ENCODE data around the gene UACA. TPM values are rescaled to one million over a fixed set of nuclear protein-coding genes. Genes with fewer than 3 reads are reported as not detected.
"Not testable (repeated sequence)": the region's sequence is repeated elsewhere in the genome, so short reads cannot be mapped to it uniquely, and the experiment has no call there.

UACA gene
- total RNA-seq, 1 experiment from 2014 or later: 38.0 TPM

- H2AFZ ChIP-seq (ENCODE audit: low read length): no peak overlapping the region
- H3K27me3 ChIP-seq (ENCODE audit: insufficient read depth, low read length): no peaks in the 10 kb centered on the region
- H3K79me1 ChIP-seq (ENCODE audit: insufficient read depth, low read depth, low read length, poor library complexity, severe bottlenecking): no peaks in the 10 kb centered on the region
- no peak overlapping the region for H2BK12ac ChIP-seq (ENCODE audit: insufficient read length, low read depth, low read length)
- H3K79me2 ChIP-seq (ENCODE audit: insufficient read depth, low read length): no peaks in the 10 kb centered on the region
- H3K36me3 Mint-ChIP-seq (ENCODE audit: insufficient read depth in 1 of 3, low read depth in 3 of 3): no peaks in the 10 kb centered on the region
- no peak overlapping the region for H4K8ac ChIP-seq (replicated peaks; ENCODE audit: insufficient read length, low read depth, low read length)
- no peak overlapping the region for H3K9ac ChIP-seq (ENCODE audit: extremely low read depth, insufficient read length, low read length)
- no peaks in the 10 kb centered on the region for H4K20me1 ChIP-seq (ENCODE audit: control insufficient read depth, insufficient read depth, insufficient read length)
- H2BK5ac ChIP-seq (ENCODE audit: insufficient read length, low read length): no peak overlapping the region
- H2BK120ac ChIP-seq (ENCODE audit: low read depth, low read length, poor library complexity, severe bottlenecking): no peak overlapping the region
- no peak overlapping the region for H4K91ac ChIP-seq (ENCODE audit: insufficient read length, low read depth, low read length)
- no peaks in the 10 kb centered on the region for H3K23me2 ChIP-seq (ENCODE audit: insufficient read length, low read depth, low read length, poor library complexity, severe bottlenecking)
- no peaks in the 10 kb centered on the region; the same call in 1 of the 2 replicates for H3K4me1 ChIP-seq (ENCODE audit: insufficient read depth, low read length)
- H4K5ac ChIP-seq (ENCODE audit: insufficient read length, low read depth, low read length): no peak overlapping the region
- H3K56ac ChIP-seq (ENCODE audit: insufficient read length, low read depth, low read length): no peak overlapping the region
- H3K9me3 Mint-ChIP-seq: no peaks in the 10 kb centered on the region
- H3K14ac ChIP-seq (ENCODE audit: insufficient read depth, low read length): no peak overlapping the region
- no peak overlapping the region for H2BK20ac ChIP-seq (ENCODE audit: low read depth, low read length, poor library complexity, severe bottlenecking)
- no peak for DNase-seq
- H3K4me2 ChIP-seq (ENCODE audit: insufficient read depth, insufficient read length, low read length): no peak overlapping the region
- no peak overlapping the region for H3K18ac ChIP-seq (ENCODE audit: insufficient read length, low read depth, low read length)
- no peak overlapping the region for H3K4ac ChIP-seq (ENCODE audit: low read depth, low read length)
- peaks cover 0 to 7% of the 10 kb centered on the region in 2 experiments; a peak in 2 of 4 replicates for H3K4me1 Mint-ChIP-seq
- H3K23ac ChIP-seq (ENCODE audit: insufficient read length, low read depth, low read length): no peak overlapping the region
- no CpG with 5 or more reads among the region's 1 CpG for WGBS (ENCODE audit: extremely low coverage, insufficient read length, low lambda C conversion rate)
- no peak for TF ChIP-seq CTCF (conservative IDR thresholded peaks at IDR 0.05)
- H3K27me3 Mint-ChIP-seq (ENCODE audit: low read depth): no peaks in the 10 kb centered on the region
- H2AK5ac ChIP-seq (ENCODE audit: insufficient read length, low read length): no peak overlapping the region
- H3K4me3 Mint-ChIP-seq: no peak overlapping the region
- H3T11ph ChIP-seq (ENCODE audit: low read length): no peak overlapping the region
- H2BK15ac ChIP-seq (ENCODE audit: low read depth, low read length): no peak overlapping the region
- H3K27ac ChIP-seq (ENCODE audit: insufficient read length, low read depth, low read length): no peak overlapping the region
- no peaks in the 10 kb centered on the region for H3K9me3 ChIP-seq (ENCODE audit: control insufficient read depth, low read depth, low read length)
- peak overlapping the region in 2 of 3 experiments; percentile 11 to 62; a peak in 1 of 7 replicates for H3K27ac Mint-ChIP-seq
Observed at GRCh38 chr15:70741107-70741531, 22.2 kb downstream of the UACA start.

GRCh38 chr15:70735040-70735439 is 28.3 kb downstream of the UACA start:
- DNase-seq; H4K91ac ChIP-seq (ENCODE audit: insufficient read length, low read depth, low read length); H2BK5ac ChIP-seq (ENCODE audit: insufficient read length, low read length); H3K36me3 Mint-ChIP-seq (ENCODE audit: insufficient read depth in 1 of 3, low read depth in 3 of 3); H3T11ph ChIP-seq (ENCODE audit: low read length); H2AK5ac ChIP-seq (ENCODE audit: insufficient read length, low read length); H3K4ac ChIP-seq (ENCODE audit: low read depth, low read length); H2BK15ac ChIP-seq (ENCODE audit: low read depth, low read length); H3K56ac ChIP-seq (ENCODE audit: insufficient read length, low read depth, low read length); H2BK120ac ChIP-seq (ENCODE audit: low read depth, low read length, poor library complexity, severe bottlenecking); H4K20me1 ChIP-seq (ENCODE audit: control insufficient read depth, insufficient read depth, insufficient read length); H3K79me2 ChIP-seq (ENCODE audit: insufficient read depth, low read length); H3K27ac Mint-ChIP-seq; H3K4me1 ChIP-seq (ENCODE audit: insufficient read depth, low read length); H4K8ac ChIP-seq (replicated peaks; ENCODE audit: insufficient read length, low read depth, low read length); H3K9me3 Mint-ChIP-seq; H3K14ac ChIP-seq (ENCODE audit: insufficient read depth, low read length); H3K79me1 ChIP-seq (ENCODE audit: insufficient read depth, low read depth, low read length, poor library complexity, severe bottlenecking); H3K9ac ChIP-seq (ENCODE audit: extremely low read depth, insufficient read length, low read length); H4K5ac ChIP-seq (ENCODE audit: insufficient read length, low read depth, low read length); H2BK12ac ChIP-seq (ENCODE audit: insufficient read length, low read depth, low read length); H3K18ac ChIP-seq (ENCODE audit: insufficient read length, low read depth, low read length); H3K9me3 ChIP-seq (ENCODE audit: control insufficient read depth, low read depth, low read length); H3K4me3 Mint-ChIP-seq; H2BK20ac ChIP-seq (ENCODE audit: low read depth, low read length, poor library complexity, severe bottlenecking); H3K4me1 Mint-ChIP-seq; H3K27me3 Mint-ChIP-seq (ENCODE audit: low read depth); H2AFZ ChIP-seq (ENCODE audit: low read length); H3K4me2 ChIP-seq (ENCODE audit: insufficient read depth, insufficient read length, low read length); H3K23ac ChIP-seq (ENCODE audit: insufficient read length, low read depth, low read length); H3K27me3 ChIP-seq (ENCODE audit: insufficient read depth, low read length); H3K23me2 ChIP-seq (ENCODE audit: insufficient read length, low read depth, low read length, poor library complexity, severe bottlenecking); H3K27ac ChIP-seq (ENCODE audit: insufficient read length, low read depth, low read length): not testable (repeated sequence)
- no CpG with 5 or more reads among the region's 3 CpGs for WGBS (ENCODE audit: extremely low coverage, insufficient read length, low lambda C conversion rate)

Data from H9 (cell line).